GM18517 (cell line): ENCODE data around the gene INS.

Source experiments
- ATAC-seq: cut with Tn5 transposase; IDR thresholded peaks from one replicate; pipeline ENCODE4 v1.9.1; 2021; ENCODE audit warnings: mild to moderate bottlenecking, moderate library complexity; ENCODE audit not compliant: unreplicated experiment

INS gene

DNA sequence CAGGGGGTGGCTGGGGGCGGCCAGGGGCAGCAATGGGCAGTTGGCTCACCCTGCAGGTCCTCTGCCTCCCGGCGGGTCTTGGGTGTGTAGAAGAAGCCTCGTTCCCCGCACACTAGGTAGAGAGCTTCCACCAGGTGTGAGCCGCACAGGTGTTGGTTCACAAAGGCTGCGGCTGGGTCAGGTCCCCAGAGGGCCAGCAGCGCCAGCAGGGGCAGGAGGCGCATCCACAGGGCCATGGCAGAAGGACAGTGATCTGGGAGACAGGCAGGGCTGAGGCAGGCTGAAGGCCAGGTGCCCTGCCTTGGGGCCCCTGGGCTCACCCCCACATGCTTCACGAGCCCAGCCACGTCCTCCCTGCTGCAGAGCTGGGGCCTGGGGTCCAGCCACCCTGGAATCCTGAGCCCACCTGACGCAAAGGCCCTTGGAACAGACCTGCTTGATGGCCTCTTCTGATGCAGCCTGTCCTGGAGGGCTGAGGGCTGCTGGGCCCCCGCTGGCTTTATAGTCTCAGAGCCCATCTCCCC, at the start of gene INS:
Gene INS (minus strand): TSS at position 474 of the 524 bp plus-strand sequence. CDS start 238 bp downstream, at position 236.
- no peak for ATAC-seq

DNA sequence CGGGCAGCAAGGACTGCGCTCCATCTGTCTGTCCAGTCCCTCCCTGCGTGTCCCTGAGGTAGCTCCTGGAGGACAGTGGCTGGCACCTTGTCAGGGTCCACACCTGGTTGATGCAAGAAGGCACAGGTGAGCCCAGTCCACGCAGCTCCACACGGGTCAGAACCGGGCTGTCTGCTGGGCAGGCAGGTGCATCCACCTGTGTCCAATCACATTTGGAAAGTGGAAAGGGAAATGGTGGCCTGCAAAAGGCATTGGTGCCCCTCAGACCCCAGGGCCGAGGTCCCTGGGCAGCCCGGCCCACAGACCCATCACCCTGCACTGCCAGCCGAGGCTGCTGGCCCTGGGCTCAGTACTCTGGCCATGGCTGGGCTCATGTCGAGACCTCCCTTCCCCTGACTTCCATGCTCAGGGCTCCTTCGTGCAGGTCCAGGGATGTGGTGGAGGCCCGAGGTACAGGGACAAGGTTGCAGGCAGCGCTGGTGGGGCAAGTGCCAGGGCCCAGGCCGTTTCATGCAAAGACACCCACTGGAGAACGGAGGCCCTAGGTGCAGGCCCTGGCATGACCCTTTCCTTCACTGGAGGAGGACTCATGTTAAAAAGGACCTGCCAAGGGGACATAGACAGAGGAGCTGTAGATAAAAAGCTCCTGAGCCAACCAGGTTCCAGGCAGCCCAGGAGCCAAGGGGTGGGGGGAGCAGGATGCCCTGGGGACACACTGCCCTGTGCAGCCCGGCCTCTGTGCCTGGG, 49.5 kb upstream of the INS start:
- no peak for ATAC-seq

DNA sequence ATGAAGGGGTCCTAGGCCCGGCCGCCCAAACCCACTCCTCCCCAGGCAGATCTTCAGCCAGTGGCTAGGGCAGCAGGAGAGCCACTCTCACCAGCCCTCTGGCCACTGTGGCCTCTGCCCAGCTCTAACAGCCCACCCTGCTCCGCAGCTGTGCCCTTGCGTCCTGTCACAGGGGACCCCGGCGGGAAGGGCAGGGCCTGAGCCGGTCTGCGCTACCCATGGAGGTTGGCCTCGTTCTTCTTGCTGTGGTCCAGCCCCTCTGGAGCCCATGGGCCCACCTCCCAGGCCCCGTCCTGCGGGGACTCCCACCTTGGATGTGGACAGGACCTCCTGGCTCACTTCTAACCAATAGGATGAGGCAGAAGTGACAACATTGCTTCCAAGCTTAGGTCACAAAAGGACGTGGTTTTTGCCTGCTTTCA, 48.9 kb upstream of the INS start:
- ATAC-seq: no peak

DNA sequence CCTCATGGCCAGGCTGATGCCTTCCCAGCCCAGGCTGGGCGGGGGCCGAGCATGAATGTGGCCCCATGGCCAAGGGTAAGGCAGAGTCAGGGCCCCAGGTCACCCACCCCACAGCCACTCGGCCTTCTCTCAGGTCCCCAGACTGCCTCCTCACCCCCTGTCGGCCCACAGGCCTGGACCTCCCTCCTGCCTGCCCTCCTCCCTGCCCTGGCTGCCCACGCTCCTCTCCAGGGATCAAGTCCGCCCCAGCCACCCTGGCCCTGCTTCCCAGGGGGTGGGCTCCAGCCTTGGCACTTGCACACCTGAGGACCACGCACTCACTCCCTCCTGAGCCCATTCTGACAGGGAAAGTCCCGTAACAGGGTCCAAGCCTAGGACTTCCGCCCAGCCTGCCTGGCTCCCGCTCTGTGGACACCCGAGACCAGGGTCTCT, 48.4 kb upstream of the INS start:
- no peak for ATAC-seq

DNA sequence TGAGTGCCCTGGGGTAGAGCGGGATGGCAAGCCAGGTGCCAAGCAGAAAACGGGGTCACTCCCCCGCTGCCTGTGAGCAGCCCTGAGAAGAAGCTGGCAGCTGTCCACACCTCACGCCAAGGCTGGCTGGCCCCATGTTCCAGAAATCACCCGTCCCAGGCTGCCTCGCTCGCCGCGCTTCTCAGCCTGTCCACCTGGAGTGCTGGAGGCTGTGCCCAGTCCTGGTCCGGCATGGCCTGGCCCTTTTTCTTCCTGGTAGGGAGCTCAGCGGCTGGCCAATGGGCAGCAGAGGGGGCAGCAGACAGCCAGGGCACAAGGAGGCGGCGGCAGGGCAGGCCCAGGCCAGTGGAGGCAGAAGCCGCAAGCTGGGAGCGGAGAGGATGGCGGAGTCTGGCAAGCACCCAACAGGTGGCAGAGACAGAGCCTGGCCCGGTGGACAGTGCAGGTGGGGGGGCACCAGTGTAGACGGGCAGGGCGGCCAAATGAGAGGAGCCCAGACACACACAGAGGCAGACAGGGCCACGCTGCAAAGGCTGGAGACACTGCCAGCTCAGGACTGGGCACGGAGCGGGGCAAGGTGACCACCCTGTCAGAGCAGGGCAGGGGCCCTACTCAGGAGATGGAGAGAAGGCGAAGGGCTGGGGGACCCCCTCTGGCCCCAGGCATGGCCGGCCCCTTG, 47.8 kb upstream of the INS start:
- ATAC-seq: no peak

DNA sequence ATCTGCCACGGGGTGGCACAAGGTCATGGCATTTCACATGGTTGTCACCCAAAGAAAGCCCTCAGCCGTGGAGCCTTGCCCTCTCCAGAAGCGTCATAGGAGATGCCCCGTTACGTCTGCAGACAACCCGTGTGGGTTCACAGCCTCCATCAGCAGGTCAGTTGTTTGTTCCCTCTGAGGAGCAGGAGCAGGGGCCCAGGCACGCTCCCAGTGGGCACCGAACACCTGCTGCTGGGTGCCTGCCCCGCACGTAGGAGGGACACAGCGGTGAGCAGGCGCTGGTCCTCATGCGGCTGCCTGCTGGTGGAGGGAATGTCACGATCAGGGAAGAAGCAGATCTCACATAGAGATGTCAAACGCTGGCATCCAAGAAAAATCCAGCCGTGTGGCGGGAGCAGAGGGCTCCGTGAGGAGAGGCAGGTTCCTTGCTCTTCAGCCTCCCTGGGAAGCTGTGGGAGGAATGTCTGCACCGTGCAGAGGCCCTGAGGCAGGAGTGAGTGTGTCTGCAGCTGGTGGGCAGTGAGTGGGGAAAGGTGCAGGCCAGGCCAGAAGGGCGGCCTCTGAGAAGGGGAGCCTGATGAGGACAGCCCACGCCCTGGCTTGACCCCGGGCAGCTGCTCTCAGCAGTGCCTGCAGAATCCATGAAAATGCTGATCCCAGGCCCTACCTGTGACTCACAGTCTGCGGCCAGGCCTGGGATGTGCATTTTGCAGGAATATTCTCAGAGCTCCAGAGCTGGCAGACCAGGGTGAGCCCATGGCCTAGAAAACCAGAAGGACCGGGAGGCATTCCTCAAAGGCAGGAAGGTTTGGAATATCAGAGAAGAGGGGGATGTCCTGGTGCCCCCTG, 47.0 kb upstream of the INS start:
- no peak for ATAC-seq

DNA sequence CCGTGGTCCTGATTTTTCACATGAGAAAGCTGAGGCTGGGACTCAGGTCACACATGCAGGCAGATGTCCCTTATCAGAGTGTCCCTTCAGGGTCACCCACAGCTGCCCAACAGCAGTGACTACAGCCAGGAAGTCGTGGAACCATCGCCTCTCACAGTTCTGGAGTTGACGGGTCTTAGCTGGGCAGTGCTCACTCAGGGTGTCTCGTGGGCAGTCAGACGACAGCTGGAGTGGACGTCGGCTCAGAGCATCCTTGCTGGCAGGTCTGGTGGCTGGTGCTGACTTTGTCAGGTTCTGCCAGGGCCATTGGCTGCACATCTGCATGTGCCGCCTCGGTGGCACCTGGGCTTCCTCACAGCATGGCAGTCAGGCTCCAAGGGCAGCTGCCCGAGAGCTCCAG, 46.2 kb upstream of the INS start:
- ATAC-seq: no peak

DNA sequence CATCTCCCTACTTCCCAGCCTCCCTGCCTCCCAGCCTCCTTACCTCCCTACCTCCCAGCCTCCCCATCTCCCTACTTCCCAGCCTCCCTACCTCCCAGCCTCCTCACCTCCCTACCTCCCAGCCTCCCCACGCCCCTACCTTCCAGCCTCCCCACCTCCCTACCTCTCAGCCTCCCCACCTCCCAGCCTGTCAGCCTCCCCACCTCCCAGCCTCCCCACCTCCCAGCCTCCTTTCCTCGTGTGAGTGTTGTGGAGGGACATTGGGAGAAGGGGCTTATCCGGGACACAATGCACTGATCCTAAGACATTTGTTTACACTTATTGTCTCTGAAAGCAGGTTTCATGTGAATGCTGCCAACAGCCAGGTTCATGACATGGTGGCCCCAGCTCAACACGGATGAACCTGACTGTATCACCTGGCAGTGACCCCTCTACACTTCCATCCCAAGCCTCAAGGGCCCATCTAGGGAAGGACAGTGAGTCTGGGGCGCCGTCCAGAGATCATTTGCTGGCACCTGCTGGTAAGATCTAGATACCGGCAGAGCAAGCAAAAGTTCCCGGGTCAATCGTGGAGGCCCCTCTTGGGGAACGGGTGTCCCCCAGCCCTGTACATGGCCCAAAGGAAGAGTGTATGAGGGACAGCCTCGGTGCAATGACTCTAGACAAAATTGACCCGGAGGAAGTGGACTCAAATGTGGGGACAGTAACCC, 45.1 kb upstream of the INS start:
- ATAC-seq: no peak

DNA sequence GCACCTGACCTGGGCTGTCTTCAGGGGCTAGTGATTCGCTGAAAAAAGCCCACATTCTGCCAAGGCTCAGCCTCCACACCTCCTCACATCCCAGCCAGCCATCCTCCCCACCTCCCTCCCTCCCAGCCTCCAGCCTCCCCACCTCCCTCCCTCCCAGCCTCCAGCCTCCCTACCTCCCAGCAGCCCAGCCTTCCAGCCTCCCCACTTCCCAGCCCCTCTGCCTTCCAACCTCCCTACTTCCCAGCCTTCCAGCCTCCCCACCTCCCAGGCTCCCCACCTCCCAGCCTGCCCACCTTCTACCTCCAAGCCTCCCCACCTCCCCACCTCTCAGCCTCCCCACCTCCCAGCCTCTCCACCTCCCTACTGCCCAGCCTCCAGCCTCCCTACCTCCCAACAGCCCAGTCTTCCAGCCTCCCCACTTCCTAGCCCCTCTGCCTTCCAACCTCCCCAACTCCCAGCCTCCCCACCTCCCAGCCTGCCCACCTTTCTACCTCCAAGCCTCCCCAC, 44.3 kb upstream of the INS start:
- ATAC-seq: no peak

DNA sequence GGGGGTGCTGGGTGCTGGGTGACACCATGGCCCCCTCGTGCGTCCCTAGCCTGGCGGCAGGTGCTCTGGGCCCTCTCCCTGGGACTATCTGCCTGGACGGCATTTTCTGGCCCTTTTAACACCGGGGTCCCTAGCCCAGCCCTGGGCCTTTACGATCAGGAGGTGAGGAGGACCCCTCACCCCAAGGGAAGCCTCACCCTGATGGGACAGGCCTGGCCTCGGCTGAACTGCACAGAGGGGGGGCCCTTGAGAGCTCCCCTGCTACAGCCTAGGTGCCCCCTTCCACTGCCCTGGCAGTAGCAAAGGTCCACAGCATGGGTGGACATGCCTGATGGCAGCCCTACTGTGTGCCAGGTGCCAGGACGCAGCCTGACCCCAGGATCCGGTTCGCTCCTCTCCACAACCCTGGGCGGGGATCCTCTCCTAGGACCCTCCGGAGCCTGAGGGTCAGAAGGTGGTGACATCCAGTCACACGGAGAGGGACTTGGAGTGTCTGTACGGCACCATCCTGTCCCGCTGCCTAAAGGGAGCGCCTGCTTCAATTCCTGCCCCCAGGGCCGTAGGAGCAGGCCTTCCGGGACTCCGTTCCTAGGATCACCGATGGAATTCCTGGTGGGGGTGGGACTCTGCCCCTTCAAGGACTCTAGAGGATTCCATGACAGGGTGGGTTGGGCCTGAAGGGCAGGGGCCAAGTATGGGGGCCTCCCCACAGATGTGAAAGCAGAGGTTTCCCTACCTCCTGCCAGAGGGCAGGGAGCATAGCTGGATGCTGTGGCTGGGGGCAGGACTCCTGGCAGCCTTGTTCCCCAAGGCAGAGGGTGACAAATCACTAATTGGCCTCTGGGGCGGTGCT, 43.6 kb upstream of the INS start:
- ATAC-seq: no peak

DNA sequence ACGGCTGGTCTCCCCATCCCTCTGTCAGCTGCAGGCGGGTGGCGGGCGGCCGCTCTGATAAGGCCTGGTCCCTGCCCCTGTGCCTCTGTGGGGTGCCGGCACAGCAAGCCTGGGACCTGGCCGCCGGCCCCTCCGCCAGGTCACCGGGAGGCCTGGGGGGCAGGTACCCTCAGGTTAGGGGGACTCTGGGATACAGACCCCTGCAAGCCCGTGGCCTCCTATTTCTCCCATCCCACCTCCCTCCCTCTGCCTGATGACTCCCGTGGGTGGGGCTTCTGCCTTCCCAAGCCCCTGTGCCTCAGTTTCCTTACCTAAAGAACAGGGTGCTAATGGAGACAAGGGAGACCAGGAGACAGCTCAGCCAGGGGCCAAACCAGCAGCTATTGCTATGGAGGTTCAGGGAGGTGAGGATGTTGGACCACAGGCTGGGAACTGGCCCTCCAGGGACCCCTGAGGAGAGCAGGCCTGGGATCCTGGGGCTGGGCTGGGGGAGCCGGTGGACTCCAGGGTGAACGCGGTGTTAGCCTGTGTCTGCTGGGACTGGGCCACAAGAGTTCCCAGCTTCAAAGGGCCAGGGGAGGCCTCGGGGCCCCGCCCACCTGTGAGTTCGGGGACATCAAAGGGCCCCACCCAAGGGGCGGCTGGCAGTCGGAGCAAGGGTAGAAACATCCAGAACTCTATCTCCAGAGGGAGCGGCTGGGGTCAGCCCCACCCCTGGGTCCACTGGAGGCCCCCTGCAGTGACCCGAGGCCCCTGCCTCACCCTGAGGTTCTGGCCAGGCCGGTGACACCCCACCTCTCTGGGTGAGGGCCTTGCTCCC, 42.6 kb upstream of the INS start:
- no peak for ATAC-seq

DNA sequence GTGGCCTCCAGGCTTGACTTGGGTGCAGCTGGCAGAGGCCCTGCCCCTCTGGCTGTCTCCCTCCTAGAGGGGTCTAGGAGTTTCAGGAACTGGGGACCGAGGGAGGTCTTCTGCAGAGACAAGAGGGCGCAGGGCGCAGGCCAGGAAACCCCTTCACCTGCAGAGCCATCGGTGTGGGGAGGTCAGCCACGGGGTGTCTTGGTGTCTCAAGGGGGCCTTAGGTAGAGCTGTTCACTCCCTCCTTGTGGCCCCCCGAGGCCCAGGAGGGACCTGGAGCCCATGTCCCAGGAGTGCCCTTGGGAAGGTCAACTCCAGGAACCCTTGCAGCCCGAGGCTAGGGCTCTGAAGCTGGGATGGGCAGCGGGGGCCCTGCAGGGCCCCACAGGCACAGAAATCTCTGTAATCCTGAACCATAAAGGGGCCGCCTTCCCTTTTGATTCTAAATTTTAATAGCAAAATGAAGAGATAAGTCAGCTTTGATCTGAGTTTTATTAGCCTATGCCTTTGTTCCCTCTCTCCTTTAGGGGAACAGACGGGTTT, 42.0 kb upstream of the INS start:
- ATAC-seq: no peak

DNA sequence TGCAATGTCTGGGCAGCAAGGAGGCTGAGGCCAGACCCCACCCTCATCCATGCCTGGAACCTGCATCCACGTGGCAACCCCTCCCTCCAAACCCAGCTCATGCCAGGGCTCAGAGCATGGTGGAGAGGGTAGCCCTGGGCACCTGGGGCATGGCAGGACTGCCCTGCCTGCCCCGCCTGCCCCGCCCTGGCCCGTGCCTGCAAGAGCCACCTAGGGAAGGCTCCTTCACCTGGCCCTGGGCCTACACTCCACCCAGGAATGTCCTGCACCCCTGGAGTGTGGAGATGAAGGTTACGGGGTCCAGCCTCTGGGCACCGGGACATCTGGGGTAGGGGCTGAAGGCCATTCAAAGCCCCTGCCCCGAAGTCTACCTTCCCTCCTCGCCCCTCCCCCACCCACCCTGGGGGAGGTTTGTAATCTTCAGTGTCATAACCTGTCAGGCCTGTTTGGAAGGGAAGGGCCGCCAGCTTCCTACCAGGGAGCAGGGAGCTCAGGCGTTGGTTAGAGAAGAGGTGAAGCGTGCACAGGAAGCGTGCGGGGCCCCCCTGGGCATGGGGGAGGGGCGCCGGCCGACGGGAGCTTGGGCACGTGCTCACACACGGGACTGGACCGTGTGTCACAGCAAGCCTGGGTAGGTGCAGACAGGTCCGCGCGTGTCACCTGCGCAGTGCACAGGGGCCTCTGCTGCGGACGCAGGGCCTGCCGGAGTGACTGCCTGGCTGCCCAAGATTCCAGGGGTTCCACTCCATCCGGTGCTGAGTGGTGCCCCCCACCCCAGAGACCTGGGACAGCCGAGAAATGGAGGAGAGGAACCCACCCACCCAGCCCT, 41.3 kb upstream of the INS start:
- no peak for ATAC-seq

DNA sequence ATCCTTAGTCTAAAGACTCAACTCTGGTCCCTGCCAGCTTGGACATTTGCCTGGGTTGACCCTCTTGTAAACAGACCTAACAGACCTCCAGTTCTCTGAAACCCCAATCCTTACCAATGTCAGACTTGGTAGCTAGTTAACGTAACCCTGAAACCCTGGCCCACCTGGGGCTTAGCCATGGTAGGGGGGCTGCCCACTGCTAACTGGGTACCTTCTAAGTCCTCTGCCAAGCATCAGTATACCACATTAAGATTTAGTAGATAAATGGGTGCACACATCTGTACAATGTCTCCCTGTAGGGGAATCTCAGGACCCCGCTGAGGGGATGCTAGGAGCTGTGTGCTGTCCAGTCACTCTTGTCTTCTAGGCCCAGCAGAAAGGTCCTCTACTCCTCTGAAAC, 40.5 kb upstream of the INS start:
- ATAC-seq: no peak

DNA sequence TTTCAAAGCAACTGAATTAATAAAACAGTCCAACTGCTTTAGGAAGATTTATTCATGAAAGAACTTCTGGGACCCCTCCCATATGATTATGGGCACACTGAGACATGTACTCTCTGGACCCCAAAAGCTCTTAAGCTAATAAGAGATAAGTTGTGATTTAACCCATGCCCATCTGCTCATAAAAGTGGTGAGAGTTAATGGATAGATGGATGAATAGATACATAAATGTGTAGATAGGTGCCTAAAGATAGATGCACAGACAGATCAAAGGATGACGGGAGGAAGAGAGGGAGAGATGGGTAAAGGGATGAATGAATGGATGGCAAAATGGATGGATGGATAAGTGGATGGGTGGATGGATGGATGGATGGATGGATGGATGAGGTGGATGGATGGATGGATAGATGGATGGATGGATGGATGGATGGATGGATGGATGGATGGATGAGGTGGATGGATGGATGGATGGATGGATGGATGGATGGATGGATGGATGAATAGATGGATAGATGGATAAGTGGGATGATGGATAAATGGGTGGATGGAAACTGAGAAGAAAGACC, 40.0 kb upstream of the INS start:
- ATAC-seq: no peak

DNA sequence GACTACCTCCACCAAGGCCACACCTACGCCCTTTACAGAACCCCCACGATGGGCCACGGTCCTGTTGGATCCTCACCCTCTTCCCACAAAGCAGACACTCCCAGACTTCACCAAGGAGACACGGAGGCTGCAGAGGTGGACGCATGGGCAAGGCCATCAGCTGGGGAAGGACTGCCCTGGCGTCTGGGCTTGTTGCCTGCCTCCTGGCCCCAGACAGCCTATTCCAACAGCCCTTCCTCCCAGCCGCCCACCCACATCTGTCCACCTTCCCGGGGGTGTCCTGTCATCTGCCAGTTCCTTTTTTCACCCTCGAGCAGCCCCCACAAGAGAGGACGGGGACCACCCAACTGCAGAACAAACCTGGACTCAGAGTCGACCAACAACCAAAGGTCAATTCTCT, 39.5 kb upstream of the INS start:
- ATAC-seq: no peak
